Hepatocyte (in vitro differentiated cells): ENCODE results near the gene SP8.
"Not testable (repeated sequence)": the region's sequence is repeated elsewhere in the genome, so short reads cannot be mapped to it uniquely, and the experiment has no call there.

Source experiments
- CTCF ChIP-seq: fragments of 200-600 bp; sonication (generic); IDR thresholded peaks from 2 replicates; pipeline ENCODE4 v1.5.1; 2016; ENCODE audit warnings: antibody characterized with exemption, mild to moderate bottlenecking; ENCODE audit not compliant: poor library complexity
- EZH2phosphoT487 ChIP-seq: fragments of 200-600 bp; sonication (generic); IDR thresholded peaks from one replicate; pipeline ENCODE4 v1.6.1; 2018; ENCODE audit warnings: antibody characterized with exemption, mild to moderate bottlenecking, low read depth, moderate library complexity; ENCODE audit not compliant: unreplicated experiment, severe bottlenecking

GRCh38 chr7:20836424-20836823 is 49.7 kb upstream of the SP8 start:
- not testable (repeated sequence) for TF ChIP-seq CTCF, EZH2phosphoT487
